Mesodermal cell (in vitro differentiated cells): ENCODE results near the gene FOXB1.

Source experiments
- H3K27ac ChIP-seq: 2 replicates; pipeline ENCODE4 v1.7.0; 2013; ENCODE audit warnings: mild to moderate bottlenecking, low read depth, low read length, moderate library complexity; ENCODE audit not compliant: severe bottlenecking
- H3K36me3 ChIP-seq: 2 replicates; pipeline ENCODE4 v1.7.1; 2013; ENCODE audit warnings: mild to moderate bottlenecking, low read length, moderate library complexity; ENCODE audit not compliant: control insufficient read depth, insufficient read depth
- H3K4me1 ChIP-seq: one replicate; pipeline ENCODE4 v1.7.1; 2013; ENCODE audit warnings: mild to moderate bottlenecking, low read length; ENCODE audit not compliant: insufficient read depth, control insufficient read depth, poor library complexity, severe bottlenecking
- H3K4me3 ChIP-seq: 2 replicates; pipeline ENCODE4 v1.7.0; 2013; ENCODE audit warnings: low read length, control low read depth, mild to moderate bottlenecking; ENCODE audit not compliant: insufficient read depth, poor library complexity, severe bottlenecking; ENCODE audit errors: extremely low read depth
- H3K9me3 ChIP-seq: 2 replicates; pipeline ENCODE4 v1.7.1; 2013; ENCODE audit warnings: mild to moderate bottlenecking, low read length, moderate library complexity; ENCODE audit not compliant: control insufficient read depth
- WGBS, 2 experiments: methylation state at CpG; one replicate each; pipeline ENCODE4 v1.1.5; 2013; ENCODE audit warnings: missing lambda C conversion rate in 2 of 2; ENCODE audit not compliant: insufficient coverage in 2 of 2; 5-methylcytosine and 5-hydroxymethylcytosine counted together

The FOXB1 gene

DNA sequence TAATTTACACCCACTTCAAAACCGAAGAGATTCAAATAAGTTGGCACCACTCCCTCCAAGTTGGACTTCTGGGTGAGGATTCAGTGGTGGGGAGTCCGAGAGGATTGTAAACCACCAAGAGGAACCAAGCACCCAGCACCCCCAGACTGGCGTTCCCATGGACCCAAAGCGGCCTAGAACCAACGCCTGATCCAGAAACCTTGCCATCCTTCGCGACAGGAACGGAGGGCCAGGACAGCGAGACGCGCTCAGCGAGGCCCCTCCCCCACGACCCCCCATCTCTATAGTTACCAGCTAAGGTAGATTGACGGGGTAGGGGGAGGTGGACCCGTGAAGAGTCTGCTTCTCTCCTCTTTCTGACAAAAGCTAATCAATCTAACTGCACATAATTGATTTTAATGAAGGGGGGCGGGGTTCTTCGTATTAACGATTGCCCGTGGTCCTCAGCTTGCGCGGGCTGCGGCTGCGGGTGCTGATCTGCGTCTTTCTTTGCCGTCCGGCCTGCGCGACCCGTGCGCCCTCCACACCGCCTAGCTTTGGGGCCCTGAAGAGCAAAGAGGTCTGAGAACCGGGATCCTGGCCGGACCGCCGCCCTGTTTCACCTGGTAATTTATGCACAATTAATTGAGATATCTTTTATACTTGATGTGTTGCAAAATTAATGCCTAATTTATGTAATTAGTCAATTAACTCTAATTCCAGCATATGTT, 10.9 kb upstream of the FOXB1 start:
- H3K4me3 ChIP-seq: no peak overlapping the region
- WGBS, 2 experiments: 92 to 100% methylated on average over 8 to 11 of the region's 35 CpGs
- no peaks in the 10 kb centered on the region for H3K36me3 ChIP-seq
- H3K4me1 ChIP-seq: peaks cover 21% of the 10 kb centered on the region
- H3K27ac ChIP-seq: no peak overlapping the region
- no peaks in the 10 kb centered on the region for H3K9me3 ChIP-seq

DNA sequence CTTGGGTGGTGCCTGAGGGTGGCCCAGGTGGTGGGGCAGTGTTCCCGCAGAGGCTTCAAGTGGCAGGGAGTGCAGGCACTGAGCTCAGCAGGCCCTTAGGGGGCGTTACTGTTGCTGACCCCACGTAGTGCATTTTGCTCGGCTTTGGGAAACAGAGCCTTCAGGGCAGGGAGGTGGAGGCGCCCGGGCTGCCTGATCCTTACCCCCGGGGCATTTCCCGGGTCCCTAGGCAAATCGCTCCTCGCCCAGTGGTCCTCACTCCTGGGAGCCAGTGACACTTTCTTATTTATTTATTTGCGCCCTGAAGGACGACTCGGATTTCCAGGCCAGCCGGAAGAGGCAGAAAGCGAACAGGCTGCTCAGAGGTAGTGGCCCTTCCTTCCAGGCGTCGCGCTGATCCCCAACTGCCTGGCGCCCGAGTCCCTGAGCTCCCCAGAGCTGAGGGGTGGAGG, 10.1 kb upstream of the FOXB1 start:
- no peaks in the 10 kb centered on the region for H3K36me3 ChIP-seq
- 4 to 7% methylated on average over 18 to 20 of the region's 20 CpGs for WGBS, 2 experiments
- H3K27ac ChIP-seq: no peak overlapping the region
- H3K4me3 ChIP-seq: peak overlapping the region; percentile 17
- H3K4me1 ChIP-seq: peaks cover 21% of the 10 kb centered on the region
- no peaks in the 10 kb centered on the region for H3K9me3 ChIP-seq

DNA sequence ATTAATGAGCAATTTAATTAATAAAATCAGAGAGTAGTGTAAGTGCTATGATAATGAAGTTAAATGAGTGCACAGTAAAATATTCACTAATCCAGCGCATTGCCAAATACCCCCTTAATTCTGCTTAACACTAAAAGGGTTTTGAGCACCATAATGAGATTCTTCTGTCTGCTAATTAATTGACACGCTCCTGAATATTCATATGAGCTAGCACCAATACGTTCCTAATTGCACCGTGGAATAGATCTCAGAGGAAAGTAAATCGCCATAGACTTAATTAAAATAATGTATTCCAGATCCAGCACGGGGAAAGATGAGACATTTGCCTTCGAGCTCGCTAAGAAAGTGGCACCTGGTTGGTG, 9.6 kb upstream of the FOXB1 start:
- H3K4me1 ChIP-seq: peaks cover 23% of the 10 kb centered on the region
- no peak overlapping the region for H3K4me3 ChIP-seq
- H3K9me3 ChIP-seq: no peaks in the 10 kb centered on the region
- H3K27ac ChIP-seq: no peak overlapping the region
- 3 to 6% methylated on average over 4 of the region's 8 CpGs for WGBS, 2 experiments
- no peaks in the 10 kb centered on the region for H3K36me3 ChIP-seq

DNA sequence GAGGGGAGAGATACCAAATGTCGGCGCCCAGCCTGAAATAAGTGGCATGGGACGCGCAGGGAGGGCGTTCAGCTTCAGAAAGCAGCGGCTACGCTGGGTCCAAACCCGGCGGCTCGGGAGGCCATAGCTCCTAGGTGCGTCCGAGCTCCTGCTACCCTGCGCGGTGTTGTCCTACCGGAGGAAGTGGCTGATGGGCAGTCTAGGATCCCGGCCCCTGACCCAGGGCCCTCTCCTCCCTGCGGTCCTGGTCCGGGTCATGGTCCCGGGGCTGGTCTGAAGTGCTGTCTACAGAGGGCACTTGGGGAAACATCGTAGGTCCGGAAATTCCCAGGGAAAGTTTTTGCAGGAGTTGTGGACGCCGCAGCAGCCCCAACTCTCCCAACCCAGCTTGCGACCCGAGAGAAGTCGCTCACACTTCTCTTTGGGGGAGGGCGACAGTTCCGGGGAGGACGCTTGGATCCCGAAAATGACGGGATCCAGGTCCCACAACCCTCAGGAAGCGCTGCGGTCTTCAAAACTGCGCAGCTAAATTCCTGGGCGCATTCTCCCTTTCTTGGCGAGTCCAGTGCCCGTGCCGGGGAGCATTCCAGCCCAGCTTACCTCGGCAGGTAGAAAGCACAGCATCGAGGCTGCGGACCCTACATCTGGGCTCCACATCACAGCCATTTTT, 9.1 kb upstream of the FOXB1 start:
- H3K9me3 ChIP-seq: no peaks in the 10 kb centered on the region
- WGBS, 2 experiments: 0 to 2% methylated on average over 31 to 39 of the region's 41 CpGs
- peaks cover 28% of the 10 kb centered on the region for H3K4me1 ChIP-seq
- H3K27ac ChIP-seq: no peak overlapping the region
- H3K36me3 ChIP-seq: no peaks in the 10 kb centered on the region
- peak overlapping the region; percentile 14 for H3K4me3 ChIP-seq

DNA sequence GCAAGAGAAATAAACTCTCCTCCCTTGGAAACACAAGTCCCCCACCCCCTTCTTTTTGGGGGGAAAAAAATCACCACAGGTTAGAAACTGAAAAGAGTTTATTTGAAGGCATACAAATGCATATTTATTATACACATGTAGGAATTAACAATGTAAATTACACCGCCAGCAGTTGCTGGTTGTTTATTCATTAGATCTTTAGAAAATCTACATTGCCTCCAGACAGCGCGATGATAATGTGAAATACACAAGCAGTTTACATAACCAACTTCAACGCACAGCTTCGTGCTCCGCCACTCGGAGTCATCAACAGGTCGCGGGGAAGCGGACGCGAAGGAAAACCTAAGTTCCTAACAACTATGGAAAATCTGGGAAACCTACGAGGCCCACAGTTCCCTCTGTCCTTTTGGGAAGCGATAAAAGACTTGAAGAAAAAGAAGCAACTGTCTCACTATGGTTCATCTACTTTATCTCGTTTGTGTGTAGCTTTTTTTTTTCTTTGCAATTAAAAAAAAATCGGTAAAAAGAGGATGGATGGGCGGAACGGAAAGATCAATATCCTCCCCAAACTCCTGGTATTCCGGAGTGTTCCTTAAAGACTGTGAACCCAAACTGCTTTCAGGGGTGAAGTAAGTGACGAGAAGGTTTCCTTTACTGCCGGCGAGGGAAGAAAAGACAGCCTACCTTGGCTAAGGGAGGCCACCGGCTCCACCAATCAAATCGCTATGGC, 8.4 kb upstream of the FOXB1 start:
- Histone ChIP-seq H3K9me3 (no peaks in the 10 kb centered on the region), H3K27ac (no peak overlapping the region), H3K4me1 (peaks cover 34% of the 10 kb centered on the region), H3K36me3 (no peaks in the 10 kb centered on the region), H3K4me3 (no peak overlapping the region)
- 2 to 9% methylated on average over 6 to 10 of the region's 24 CpGs for WGBS, 2 experiments

DNA sequence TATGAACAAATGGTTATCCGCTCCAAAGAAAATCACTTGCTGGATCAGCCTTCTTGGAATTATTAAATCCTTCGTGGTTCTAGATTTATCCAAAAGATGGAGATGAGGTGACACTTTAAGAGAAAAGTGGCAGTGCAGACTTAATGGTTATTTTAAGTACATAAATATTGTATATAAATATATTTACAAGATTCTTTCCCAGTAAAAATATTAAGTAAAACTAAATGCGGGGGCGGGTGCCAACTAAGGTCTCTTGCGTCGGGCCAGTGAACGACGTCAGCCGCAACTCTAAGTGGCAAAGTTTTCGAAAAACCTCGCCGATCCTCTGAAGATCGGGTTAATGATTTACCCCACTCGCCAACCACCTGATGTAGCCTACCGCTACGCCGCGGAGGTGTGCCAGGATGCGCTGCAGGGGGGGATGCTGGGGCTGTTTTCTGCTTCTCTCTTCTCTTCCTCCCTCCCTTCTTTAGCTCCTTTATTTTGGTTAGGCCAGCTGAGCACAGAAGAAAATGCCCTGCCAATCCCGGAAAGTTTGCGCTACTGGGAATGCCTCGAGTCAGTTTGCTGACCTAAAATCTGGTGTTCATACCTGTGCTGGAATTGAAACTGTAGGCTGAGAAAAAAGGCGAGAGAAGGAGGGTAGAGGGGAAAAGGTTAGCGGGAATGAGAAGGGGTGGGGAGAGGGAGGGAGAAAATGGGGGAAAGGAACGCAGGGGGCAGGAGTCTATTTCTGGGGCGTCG, 7.6 kb upstream of the FOXB1 start:
- H3K9me3 ChIP-seq: no peaks in the 10 kb centered on the region
- no peak overlapping the region for H3K4me3 ChIP-seq
- peaks cover 34% of the 10 kb centered on the region for H3K4me1 ChIP-seq
- no peak overlapping the region for H3K27ac ChIP-seq
- no peaks in the 10 kb centered on the region for H3K36me3 ChIP-seq
- WGBS, 2 experiments: 3 to 6% methylated on average over 8 to 18 of the region's 27 CpGs

DNA sequence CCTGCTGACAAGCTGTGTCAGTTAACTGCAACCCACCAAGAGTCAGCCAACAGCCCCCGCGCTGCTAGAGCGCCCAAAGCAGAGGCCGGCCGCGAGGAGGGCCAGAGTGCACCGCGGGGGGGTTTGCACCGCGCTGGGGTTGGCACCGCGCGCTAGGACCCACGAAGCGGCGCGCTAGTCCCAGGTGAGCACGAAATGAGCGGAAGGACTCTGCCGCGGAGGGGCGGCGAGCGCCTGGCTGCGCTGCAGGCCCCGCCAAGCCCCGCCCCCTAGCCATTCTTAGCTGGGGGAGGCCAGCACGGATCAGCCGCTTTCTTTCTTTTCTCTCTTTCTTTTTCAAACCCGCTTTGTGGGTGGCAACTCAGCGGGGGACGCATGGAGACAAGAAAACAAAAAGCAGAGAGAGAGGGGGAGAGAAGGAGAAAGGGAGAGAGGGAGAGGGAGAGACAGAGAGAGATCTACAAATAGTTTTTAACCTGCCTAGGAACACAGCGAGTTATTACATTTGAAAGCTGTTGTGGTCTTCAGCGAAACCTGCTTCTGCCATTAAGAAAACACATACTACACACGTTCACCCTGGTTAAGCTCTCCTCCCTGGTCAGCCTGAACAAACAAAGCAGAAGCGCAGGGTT, 6.9 kb upstream of the FOXB1 start:
- 0% methylated on average over 2 to 31 of the region's 36 CpGs for WGBS, 2 experiments
- Histone ChIP-seq H3K36me3 (no peaks in the 10 kb centered on the region), H3K4me1 (peaks cover 34% of the 10 kb centered on the region), H3K4me3 (peak overlapping the region; percentile 14), H3K9me3 (no peaks in the 10 kb centered on the region), H3K27ac (no peak overlapping the region)

DNA sequence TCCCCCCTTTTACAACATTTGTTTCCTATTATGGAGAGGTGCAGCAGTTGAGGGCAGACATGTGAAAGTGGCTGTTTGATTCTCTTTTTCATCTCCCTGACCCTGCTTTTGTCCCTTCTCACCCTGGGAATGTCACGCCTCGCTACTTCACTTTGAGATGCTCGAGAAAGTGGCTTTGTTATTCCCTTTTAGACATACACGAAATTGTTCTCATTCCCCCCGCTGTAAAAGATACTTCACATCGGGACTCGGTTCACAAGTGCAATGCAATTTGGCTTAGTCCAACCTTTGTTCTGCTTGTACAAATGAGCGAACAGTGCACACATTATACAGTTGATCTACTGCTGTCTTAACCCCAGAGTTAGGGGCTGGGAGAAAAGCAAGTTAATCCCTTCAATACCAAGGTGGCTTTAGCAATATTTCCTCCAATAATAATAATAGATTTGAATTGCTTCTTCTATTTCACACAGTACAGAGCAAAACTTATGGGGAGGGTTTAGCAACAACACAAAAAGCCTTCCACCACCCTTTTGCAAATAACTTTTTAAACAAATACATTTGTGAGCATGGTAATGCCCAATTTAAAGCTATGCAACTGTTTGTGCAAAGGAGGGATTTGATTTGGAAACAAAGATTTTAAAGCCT, 5.7 kb upstream of the FOXB1 start:
- H3K9me3 ChIP-seq: no peaks in the 10 kb centered on the region
- no peak overlapping the region for H3K27ac ChIP-seq
- H3K4me1 ChIP-seq: peaks cover 37% of the 10 kb centered on the region

DNA sequence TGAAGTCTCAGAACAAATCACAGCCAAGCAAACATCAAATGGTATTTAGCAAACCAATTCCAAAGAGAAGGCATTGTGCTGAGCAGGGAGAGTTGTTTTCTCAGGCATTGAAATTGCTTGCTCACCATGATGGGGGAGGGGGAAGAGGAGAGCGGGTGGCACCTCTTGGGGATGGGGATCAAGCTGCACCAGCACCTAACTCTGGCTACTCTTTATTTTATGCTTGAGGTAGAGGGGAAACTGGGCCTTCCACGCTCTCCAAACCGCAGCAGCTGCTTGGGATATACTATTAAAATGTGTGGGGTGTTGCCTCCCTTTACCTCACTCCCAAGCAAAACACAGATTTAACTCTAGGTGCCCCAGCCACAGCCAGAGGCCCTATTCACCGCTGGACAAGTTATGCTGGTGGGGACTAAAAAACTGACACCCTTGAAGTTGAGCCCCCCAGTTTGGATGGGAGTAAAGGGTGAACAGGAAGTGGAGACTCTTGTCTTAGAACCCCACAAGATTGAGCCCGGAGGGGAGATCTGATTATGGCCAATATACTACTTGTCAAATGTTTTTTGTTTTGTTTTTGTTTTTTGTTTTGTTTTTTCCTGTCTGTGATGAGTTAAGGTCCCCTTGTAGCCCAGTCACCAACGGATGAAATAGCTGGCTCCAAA, 5.0 kb upstream of the FOXB1 start:
- no peak overlapping the region for H3K27ac ChIP-seq

More for the DNA sequence above, 5.7 kb upstream of the FOXB1 start:
- 2% methylated on average over 5 to 7 of the region's 8 CpGs for WGBS, 2 experiments
- Histone ChIP-seq H3K4me3 (no peak overlapping the region), H3K36me3 (no peaks in the 10 kb centered on the region)

More for the DNA sequence above, 5.0 kb upstream of the FOXB1 start:
- Histone ChIP-seq H3K4me3 (no peak overlapping the region), H3K9me3 (no peaks in the 10 kb centered on the region), H3K4me1 (peaks cover 37% of the 10 kb centered on the region), H3K36me3 (no peaks in the 10 kb centered on the region)
- WGBS, 2 experiments: 0 to 10% methylated on average over 1 to 2 of the region's 6 CpGs
